Measurements from ENCODE around the gene ADRA1B. TPM values are rescaled to one million over a fixed set of nuclear protein-coding genes. Genes with fewer than 3 reads are reported as not detected.

Gene ADRA1B
- total RNA-seq, 1 experiment from 2014 or later = 8.3 TPM

DNA sequence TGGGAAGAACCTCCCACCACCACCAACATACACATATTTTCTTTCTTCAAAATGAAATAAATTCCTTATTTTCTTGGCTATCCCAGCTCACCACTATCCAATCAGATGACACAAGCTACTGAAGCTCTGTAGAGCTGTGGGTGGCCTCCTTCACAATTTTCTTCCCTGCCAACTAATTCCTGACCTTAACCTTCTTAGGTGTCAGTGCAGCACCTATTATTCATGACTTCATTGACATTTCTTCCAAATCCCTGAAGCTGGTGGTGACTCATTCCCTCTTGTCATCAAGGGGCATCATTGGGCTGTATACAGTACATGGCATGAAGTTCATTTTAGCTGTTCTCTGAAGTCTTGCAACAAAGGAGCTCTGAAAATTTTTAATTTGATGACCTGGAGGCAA lies 42.0 kb upstream of the ADRA1B start:
- intact Hi-C loops (cut with micrococcal nuclease; ENCODE audit: unreplicated experiment) (no loop called here), in situ Hi-C loops (cut with HindIII; ENCODE audit: low pct_unique_long_range_greater_than_20kb, low sequenced_read_pairs) (no loop called here)
- H3K27me3 ChIP-seq (ENCODE audit: control insufficient read depth, insufficient read depth, low read length) = no peaks in the 10 kb centered on the region; the same call in 1 of the 2 replicates
- DNase-seq (ENCODE audit: low read depth, low spot score) (no peak), ATAC-seq (no peak)
- no peak overlapping the region for H3K27ac ChIP-seq (ENCODE audit: low read length)
- ChIA-PET CTCF (no interaction called here), POLR2A (interaction anchor here (0.6 kb wide), 1 partner anchor 55 kb away, joined by 3 read pairs; no protein-coding TSS in a partner anchor)
- H3K9me3 ChIP-seq (ENCODE audit: control insufficient read depth, insufficient read depth, low read depth, low read length) = no peaks in the 10 kb centered on the region
- H3K36me3 ChIP-seq (ENCODE audit: control insufficient read depth, insufficient read depth, low read length) = no peaks in the 10 kb centered on the region
- no peak for TF ChIP-seq POLR2AphosphoS5 (IDR thresholded peaks at IDR 0.05; ENCODE audit: low read depth, low read length)
- TF ChIP-seq, protein P1, sequence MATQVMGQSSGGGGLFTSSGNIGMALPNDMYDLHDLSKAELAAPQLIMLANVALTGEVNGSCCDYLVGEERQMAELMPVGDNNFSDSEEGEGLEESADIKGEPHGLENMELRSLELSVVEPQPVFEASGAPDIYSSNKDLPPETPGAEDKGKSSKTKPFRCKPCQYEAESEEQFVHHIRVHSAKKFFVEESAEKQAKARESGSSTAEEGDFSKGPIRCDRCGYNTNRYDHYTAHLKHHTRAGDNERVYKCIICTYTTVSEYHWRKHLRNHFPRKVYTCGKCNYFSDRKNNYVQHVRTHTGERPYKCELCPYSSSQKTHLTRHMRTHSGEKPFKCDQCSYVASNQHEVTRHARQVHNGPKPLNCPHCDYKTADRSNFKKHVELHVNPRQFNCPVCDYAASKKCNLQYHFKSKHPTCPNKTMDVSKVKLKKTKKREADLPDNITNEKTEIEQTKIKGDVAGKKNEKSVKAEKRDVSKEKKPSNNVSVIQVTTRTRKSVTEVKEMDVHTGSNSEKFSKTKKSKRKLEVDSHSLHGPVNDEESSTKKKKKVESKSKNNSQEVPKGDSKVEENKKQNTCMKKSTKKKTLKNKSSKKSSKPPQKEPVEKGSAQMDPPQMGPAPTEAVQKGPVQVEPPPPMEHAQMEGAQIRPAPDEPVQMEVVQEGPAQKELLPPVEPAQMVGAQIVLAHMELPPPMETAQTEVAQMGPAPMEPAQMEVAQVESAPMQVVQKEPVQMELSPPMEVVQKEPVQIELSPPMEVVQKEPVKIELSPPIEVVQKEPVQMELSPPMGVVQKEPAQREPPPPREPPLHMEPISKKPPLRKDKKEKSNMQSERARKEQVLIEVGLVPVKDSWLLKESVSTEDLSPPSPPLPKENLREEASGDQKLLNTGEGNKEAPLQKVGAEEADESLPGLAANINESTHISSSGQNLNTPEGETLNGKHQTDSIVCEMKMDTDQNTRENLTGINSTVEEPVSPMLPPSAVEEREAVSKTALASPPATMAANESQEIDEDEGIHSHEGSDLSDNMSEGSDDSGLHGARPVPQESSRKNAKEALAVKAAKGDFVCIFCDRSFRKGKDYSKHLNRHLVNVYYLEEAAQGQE (IDR thresholded peaks at IDR 0.05; ENCODE audit: insufficient read depth in 1 of 2, low read depth in 2 of 2, low read length in 1 of 2) = no peak
- no TSS peak for BruUV-seq (replicated peaks)
- 0 out of 2 replicates have a peak, but pooled peaks cover 3% of the 10 kb centered on the region for H3K4me1 ChIP-seq (ENCODE audit: control insufficient read depth, insufficient read depth, low read length)
- H3K4me3 ChIP-seq (ENCODE audit: low read depth in 2 of 2, low read length in 2 of 2) = no peak overlapping the region

DNA sequence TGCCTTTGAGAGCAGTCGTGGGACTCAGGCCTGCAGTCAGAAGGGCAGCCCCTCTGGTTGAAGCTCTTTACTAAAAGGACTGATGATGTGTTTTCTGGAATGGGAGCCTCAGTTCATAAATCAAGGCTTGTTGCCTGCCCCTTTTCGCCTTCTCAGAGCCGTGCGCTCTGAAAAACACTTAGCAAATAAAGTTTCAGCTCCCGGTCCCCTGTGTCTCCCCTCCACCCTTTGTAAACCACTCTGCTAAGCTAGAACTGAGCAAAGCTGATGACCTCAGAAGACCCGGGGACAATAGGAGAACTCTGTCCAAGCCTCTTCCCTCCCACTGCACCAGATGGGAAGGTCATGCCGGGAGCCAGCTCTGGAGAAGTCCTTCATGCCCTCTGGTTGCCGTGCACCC lies 39.3 kb upstream of the ADRA1B start:
- ATAC-seq (no peak), DNase-seq (ENCODE audit: low read depth, low spot score) (no peak)
- H3K9me3 ChIP-seq (ENCODE audit: control insufficient read depth, insufficient read depth, low read depth, low read length) = no peaks in the 10 kb centered on the region
- TF ChIP-seq SIN3A (IDR thresholded peaks at IDR 0.05; ENCODE audit: borderline replicate concordance, insufficient read depth, low read depth, low read length) = no peak
- TF ChIP-seq POLR2AphosphoS5 (IDR thresholded peaks at IDR 0.05; ENCODE audit: low read depth, low read length) = no peak
- TF ChIP-seq, protein P1 (IDR thresholded peaks at IDR 0.05; ENCODE audit: insufficient read depth in 1 of 2, low read depth in 2 of 2, low read length in 1 of 2) = no peak
- no peak for TF ChIP-seq TCF7L2 (IDR thresholded peaks at IDR 0.05; ENCODE audit: low read depth, low read length)
- TF ChIP-seq, protein P2, sequence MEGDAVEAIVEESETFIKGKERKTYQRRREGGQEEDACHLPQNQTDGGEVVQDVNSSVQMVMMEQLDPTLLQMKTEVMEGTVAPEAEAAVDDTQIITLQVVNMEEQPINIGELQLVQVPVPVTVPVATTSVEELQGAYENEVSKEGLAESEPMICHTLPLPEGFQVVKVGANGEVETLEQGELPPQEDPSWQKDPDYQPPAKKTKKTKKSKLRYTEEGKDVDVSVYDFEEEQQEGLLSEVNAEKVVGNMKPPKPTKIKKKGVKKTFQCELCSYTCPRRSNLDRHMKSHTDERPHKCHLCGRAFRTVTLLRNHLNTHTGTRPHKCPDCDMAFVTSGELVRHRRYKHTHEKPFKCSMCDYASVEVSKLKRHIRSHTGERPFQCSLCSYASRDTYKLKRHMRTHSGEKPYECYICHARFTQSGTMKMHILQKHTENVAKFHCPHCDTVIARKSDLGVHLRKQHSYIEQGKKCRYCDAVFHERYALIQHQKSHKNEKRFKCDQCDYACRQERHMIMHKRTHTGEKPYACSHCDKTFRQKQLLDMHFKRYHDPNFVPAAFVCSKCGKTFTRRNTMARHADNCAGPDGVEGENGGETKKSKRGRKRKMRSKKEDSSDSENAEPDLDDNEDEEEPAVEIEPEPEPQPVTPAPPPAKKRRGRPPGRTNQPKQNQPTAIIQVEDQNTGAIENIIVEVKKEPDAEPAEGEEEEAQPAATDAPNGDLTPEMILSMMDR (IDR thresholded peaks at IDR 0.05) = no peak
- H3K36me3 ChIP-seq (ENCODE audit: control insufficient read depth, insufficient read depth, low read length) = no peaks in the 10 kb centered on the region
- POLR2A ChIA-PET = no interaction called here
- in situ Hi-C loops (cut with HindIII; ENCODE audit: low pct_unique_long_range_greater_than_20kb, low sequenced_read_pairs) (no loop called here), intact Hi-C loops (cut with micrococcal nuclease; ENCODE audit: unreplicated experiment) (no loop called here)
- no peak overlapping the region for H3K4me3 ChIP-seq (ENCODE audit: low read depth in 2 of 2, low read length in 2 of 2)
- CTCF ChIA-PET = no interaction called here
- H3K4me1 ChIP-seq (ENCODE audit: control insufficient read depth, insufficient read depth, low read length) = 0 out of 2 replicates have a peak, but pooled peaks cover 5% of the 10 kb centered on the region
- no peak overlapping the region for H3K27ac ChIP-seq (ENCODE audit: low read length)
- no peaks in the 10 kb centered on the region for H3K27me3 ChIP-seq (ENCODE audit: control insufficient read depth, insufficient read depth, low read length)
- no TSS peak for BruUV-seq (replicated peaks)

All from Panc1 (cell line).